ENCODE measurements around the gene INPP5A. TPM values are rescaled to one million over a fixed set of nuclear protein-coding genes. Genes with fewer than 3 reads are reported as not detected.

The INPP5A gene
- total RNA-seq, 1 experiment from 2014 or later: 44.5 TPM

GRCh38 chr10:132544744-132545658, 7.4 kb downstream of the INPP5A start:
- no peak overlapping the region for H3K27ac Mint-ChIP-seq (ENCODE audit: unreplicated experiment)
- ChIA-PET CTCF (no interaction called here), POLR2A (no interaction called here)
- no peaks in the 10 kb centered on the region for H3K27me3 Mint-ChIP-seq (ENCODE audit: insufficient read depth, unreplicated experiment)
- Histone ChIP-seq H3K36me3 (ENCODE audit: control insufficient read depth, insufficient read depth, low read length) (no peaks in the 10 kb centered on the region), H3K4me3 (ENCODE audit: low read depth, low read length) (no peak overlapping the region), H3K9me3 (no peaks in the 10 kb centered on the region), H3K4me1 (no peaks in the 10 kb centered on the region), H3K27me3 (replicated peaks; ENCODE audit: control insufficient read depth, insufficient read depth, low read length) (no peaks in the 10 kb centered on the region)
- no peak overlapping the region for H3K4me3 Mint-ChIP-seq (ENCODE audit: unreplicated experiment)
- BruUV-seq (replicated peaks): no TSS peak
- no peak for DNase-seq
- intact Hi-C loops (cut with micrococcal nuclease; ENCODE audit: unreplicated experiment): no loop called here
- TF ChIP-seq, protein P1, sequence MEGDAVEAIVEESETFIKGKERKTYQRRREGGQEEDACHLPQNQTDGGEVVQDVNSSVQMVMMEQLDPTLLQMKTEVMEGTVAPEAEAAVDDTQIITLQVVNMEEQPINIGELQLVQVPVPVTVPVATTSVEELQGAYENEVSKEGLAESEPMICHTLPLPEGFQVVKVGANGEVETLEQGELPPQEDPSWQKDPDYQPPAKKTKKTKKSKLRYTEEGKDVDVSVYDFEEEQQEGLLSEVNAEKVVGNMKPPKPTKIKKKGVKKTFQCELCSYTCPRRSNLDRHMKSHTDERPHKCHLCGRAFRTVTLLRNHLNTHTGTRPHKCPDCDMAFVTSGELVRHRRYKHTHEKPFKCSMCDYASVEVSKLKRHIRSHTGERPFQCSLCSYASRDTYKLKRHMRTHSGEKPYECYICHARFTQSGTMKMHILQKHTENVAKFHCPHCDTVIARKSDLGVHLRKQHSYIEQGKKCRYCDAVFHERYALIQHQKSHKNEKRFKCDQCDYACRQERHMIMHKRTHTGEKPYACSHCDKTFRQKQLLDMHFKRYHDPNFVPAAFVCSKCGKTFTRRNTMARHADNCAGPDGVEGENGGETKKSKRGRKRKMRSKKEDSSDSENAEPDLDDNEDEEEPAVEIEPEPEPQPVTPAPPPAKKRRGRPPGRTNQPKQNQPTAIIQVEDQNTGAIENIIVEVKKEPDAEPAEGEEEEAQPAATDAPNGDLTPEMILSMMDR (IDR thresholded peaks at IDR 0.05; ENCODE audit: insufficient read depth in 1 of 2, low read depth in 1 of 2, low read length in 1 of 2, severe bottlenecking in 1 of 2, unreplicated experiment in 1 of 2): no peak
- peaks cover 7% of the 10 kb centered on the region for H3K36me3 Mint-ChIP-seq (ENCODE audit: insufficient read depth, unreplicated experiment)
- H3K4me1 Mint-ChIP-seq (ENCODE audit: low read depth, unreplicated experiment): no peaks in the 10 kb centered on the region
- H3K9me3 Mint-ChIP-seq (ENCODE audit: unreplicated experiment): no peaks in the 10 kb centered on the region

DNA sequence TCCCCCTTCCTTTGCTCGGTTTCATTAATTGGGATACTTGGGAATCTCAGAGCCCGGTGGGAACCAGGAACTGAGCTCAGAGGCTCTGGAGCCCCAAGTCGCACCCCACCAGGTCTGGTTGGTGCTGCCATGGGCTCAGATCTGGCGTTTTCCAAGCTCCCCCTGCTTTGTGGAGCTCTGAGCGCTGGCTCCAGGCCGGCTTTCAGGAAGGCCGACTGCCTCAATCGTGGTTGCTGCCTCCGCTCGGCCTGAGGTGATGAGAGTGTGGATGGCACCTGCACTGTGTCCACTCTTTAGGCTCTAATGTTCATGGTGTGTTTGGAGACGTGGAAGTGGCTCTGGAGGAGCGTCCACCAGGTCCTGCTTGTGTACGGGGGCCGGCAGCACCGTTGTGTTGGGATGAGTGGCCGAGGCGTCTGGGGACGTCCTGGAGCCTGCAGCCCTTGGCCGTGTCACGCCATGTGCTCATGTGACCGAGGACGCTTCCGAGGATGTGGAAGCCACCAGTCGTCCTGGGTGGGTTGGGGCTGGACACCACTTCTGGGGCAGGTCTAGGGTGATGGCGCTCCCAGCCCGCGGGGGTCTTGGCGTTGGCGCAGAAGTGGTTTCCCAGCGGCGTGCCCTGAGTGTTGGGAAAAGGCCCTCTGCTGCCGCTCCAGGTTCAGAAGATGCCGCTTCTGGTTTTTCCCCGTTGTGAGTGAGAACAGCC, 8.2 kb downstream of the INPP5A start:
- no TSS peak for BruUV-seq (replicated peaks)
- no peaks in the 10 kb centered on the region for H3K4me1 Mint-ChIP-seq (ENCODE audit: low read depth, unreplicated experiment)
- POLR2A ChIA-PET: no interaction called here
- H3K9me3 ChIP-seq: no peaks in the 10 kb centered on the region
- H3K36me3 ChIP-seq (ENCODE audit: control insufficient read depth, insufficient read depth, low read length): no peaks in the 10 kb centered on the region
- peaks cover 7% of the 10 kb centered on the region for H3K36me3 Mint-ChIP-seq (ENCODE audit: insufficient read depth, unreplicated experiment)
- no peak overlapping the region for H3K27ac Mint-ChIP-seq (ENCODE audit: unreplicated experiment)
- no peaks in the 10 kb centered on the region for H3K4me1 ChIP-seq
- no peaks in the 10 kb centered on the region for H3K27me3 Mint-ChIP-seq (ENCODE audit: insufficient read depth, unreplicated experiment)
- no peaks in the 10 kb centered on the region for H3K9me3 Mint-ChIP-seq (ENCODE audit: unreplicated experiment)
- no peak for DNase-seq
- TF ChIP-seq, protein P1 (IDR thresholded peaks at IDR 0.05; ENCODE audit: insufficient read depth in 1 of 2, low read depth in 1 of 2, low read length in 1 of 2, severe bottlenecking in 1 of 2, unreplicated experiment in 1 of 2): no peak
- intact Hi-C loops (cut with micrococcal nuclease; ENCODE audit: unreplicated experiment): no loop called here
- no peak overlapping the region for H3K4me3 Mint-ChIP-seq (ENCODE audit: unreplicated experiment)
- H3K27me3 ChIP-seq (replicated peaks; ENCODE audit: control insufficient read depth, insufficient read depth, low read length): no peaks in the 10 kb centered on the region
- CTCF ChIA-PET: no interaction called here
- no peak overlapping the region for H3K4me3 ChIP-seq (ENCODE audit: low read depth, low read length)

- Histone ChIP-seq H3K27me3 (replicated peaks; ENCODE audit: control insufficient read depth, insufficient read depth, low read length) (no peaks in the 10 kb centered on the region), H3K36me3 (ENCODE audit: control insufficient read depth, insufficient read depth, low read length) (no peaks in the 10 kb centered on the region), H3K4me1 (no peaks in the 10 kb centered on the region), H3K4me3 (ENCODE audit: low read depth, low read length) (no peak overlapping the region), H3K9me3 (no peaks in the 10 kb centered on the region)
- peak in 1 of 2 experiments; percentile 29 for DNase-seq
- H3K27me3 Mint-ChIP-seq (ENCODE audit: insufficient read depth, unreplicated experiment): no peaks in the 10 kb centered on the region
- no peaks in the 10 kb centered on the region for H3K4me1 Mint-ChIP-seq (ENCODE audit: low read depth, unreplicated experiment)
- H3K9me3 Mint-ChIP-seq (ENCODE audit: unreplicated experiment): no peaks in the 10 kb centered on the region
- H3K27ac Mint-ChIP-seq (ENCODE audit: unreplicated experiment): no peak overlapping the region
- BruUV-seq (replicated peaks): no TSS peak
- TF ChIP-seq, protein P1 (IDR thresholded peaks at IDR 0.05; ENCODE audit: insufficient read depth in 1 of 2, low read depth in 1 of 2, low read length in 1 of 2, severe bottlenecking in 1 of 2, unreplicated experiment in 1 of 2): no peak
- no peak overlapping the region for H3K4me3 Mint-ChIP-seq (ENCODE audit: unreplicated experiment)
- intact Hi-C loops (cut with micrococcal nuclease; ENCODE audit: unreplicated experiment): no loop called here
- H3K36me3 Mint-ChIP-seq (ENCODE audit: insufficient read depth, unreplicated experiment): no peaks in the 10 kb centered on the region
- ChIA-PET POLR2A (no interaction called here), CTCF (no interaction called here)
These were observed 9.2 kb downstream of the INPP5A start for GRCh38 chr10:132546567-132547420.
